SK-MEL-5 (cell line): ENCODE measurements around the gene RPS6KA2. TPM values are rescaled to one million over a fixed set of nuclear protein-coding genes. Genes with fewer than 3 reads are reported as not detected.
A peak's percentile ranks its signal among the peaks of the same experiment; 100 is the strongest.
"Not testable (repeated sequence)": the region's sequence is repeated elsewhere in the genome, so short reads cannot be mapped to it uniquely, and the experiment has no call there.

Source experiments
- DNase-seq: peaks from one replicate; pipeline ENCODE4 v3.0.0-alpha.2; 2016; ENCODE audit warnings: low read depth, low spot score
- in situ Hi-C: cut with HindIII; loops from 2 replicates; pipeline ENCODE4 v1.10.0; 2016; ENCODE audit warnings: low sequenced_read_pairs, high pct_unique_total_duplicates, low pct_unique_long_range_greater_than_20kb
- total RNA-seq: library from RNA; depleted of rRNA; stranded (reverse); fragments of >200 nt; shearing (Covaris generic); gene quantifications from 2 replicates; pipeline ENCODE4 v1.2.3, GENCODE V29; 2014

The RPS6KA2 gene
- total RNA-seq, 1 experiment from 2014 or later = 2.1 TPM

DNA sequence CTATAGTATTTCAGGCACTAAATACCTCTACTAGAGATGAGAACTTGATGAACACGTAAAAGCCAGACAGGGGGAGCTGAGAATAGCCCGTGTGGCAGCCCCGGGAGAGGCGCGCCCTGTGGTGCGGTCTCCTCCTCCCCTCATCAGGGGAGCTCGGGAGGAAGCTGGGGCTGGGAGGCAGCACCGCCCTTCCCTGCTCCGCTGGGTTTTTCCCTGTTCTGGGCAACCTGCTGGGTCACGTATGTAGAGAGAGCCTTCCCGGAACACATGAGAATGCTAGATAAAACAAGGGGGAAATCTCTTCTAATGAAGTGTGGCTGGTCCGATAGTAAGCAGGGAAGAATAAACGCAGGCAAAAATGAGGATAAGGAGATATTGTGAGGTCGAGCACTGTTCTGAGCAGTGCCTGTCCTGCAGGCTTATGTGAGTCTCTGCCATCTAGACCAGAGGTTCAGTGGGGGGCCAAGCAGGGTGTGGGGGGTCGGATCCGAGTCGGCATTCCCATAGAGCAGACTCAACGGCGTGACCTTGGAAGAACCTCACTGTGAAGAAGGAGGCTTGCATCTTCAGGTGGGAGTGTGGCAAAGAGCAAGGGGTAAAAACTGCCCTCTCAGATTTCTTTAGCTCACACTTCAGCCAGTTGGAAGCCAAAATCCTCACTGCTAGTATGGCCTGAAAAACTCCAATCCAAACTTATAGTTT, 13.4 kb upstream of the RPS6KA2 start:
- no peak for DNase-seq
- in situ Hi-C loops = no loop called here

DNA sequence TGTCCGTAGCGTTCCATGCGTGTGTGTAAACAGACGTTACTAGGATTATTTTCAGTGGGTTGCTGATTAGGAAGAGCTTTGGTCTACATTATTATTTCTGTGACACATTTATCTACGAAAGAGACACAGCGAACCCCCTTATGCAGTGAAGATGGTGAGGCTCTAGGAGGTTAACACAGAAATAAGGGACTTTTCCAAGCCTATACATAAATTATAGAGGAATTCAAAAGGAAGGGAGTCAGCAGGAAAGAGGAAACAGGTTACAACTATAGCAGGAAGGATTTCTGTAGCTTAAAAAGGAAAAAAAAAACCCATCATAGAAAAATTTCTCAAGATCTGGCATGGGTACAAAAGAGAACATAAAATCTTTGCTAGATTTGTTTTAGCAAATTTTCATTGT, 12.9 kb upstream of the RPS6KA2 start:
- DNase-seq = no peak
- in situ Hi-C loops = no loop called here

DNA sequence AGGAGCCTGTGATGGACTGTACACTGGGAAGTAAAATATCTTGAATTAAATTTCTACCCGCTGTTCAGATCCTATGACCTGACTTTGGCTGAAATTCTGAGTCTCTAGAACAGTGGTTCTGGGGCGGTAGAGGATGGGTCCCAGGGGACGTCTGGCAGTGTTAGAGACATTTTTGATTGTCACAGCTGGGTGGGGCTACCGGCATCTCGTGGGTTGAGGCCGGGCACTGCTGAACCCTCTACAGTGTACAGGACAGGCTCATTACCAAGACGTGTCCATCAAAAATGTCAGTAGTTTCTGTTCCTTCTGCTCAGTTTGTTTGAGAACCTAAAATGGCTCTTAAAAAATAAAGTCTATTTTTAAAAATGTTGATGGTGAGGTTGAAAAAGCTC, 11.5 kb upstream of the RPS6KA2 start:
- in situ Hi-C loops = no loop called here
- DNase-seq = no peak

DNA sequence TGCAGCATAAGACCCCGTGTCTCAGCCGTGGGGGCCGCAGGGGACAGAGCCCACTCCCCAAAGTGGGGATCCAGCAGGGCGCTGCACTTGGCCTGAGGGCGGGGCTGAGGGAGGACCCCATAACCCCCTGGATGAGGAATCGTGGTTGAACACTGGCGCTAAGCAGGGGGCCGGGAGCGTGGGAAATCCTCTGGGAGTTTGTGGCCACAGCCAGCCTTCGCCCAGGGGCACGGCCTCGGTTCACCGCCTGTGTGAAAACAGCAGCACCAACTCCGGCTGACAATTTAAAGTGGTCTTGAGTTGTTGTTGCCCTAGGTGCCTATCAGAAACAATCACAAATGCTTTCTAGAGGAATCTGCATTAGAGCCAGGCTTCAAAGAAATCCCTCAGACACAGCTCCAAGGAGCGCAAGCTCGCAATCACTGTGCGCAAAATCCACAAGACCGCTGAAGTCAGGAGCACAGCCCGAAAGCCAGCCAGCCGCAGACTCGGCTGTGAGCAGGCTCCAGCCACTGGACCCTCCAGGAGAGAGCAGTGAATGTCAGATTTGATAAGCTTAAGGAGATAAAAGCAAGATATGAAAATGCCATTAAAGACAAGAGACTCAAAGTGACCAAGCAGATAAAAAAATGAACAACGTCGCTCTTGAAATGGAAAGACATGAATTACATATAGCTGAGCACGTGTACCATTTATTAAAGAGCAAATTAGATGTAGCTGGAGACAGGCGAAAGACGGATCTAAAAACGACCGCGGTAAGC, 10.9 kb upstream of the RPS6KA2 start:
- in situ Hi-C loops = no loop called here
- no peak for DNase-seq

DNA sequence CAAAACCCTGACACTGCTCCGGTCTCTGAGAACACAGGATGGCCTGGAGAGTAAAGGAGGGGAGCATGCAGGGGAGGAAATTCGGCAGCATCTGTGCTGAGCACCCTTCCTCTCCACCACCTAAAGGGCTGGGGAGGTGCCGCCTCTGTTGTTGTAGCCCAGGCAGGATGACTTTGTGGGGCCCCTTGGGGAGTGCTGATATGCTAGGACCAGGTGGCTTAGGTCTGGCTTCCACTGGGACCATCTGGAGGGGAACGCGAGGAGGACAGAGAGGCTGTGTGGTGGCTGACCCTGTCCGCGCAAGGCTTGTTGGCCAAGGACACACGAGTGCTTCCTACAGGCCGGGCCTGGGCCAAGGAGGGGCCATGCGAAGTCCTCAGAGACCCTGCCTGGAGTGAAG, 9.9 kb upstream of the RPS6KA2 start:
- DNase-seq = no peak
- in situ Hi-C loops = no loop called here

DNA sequence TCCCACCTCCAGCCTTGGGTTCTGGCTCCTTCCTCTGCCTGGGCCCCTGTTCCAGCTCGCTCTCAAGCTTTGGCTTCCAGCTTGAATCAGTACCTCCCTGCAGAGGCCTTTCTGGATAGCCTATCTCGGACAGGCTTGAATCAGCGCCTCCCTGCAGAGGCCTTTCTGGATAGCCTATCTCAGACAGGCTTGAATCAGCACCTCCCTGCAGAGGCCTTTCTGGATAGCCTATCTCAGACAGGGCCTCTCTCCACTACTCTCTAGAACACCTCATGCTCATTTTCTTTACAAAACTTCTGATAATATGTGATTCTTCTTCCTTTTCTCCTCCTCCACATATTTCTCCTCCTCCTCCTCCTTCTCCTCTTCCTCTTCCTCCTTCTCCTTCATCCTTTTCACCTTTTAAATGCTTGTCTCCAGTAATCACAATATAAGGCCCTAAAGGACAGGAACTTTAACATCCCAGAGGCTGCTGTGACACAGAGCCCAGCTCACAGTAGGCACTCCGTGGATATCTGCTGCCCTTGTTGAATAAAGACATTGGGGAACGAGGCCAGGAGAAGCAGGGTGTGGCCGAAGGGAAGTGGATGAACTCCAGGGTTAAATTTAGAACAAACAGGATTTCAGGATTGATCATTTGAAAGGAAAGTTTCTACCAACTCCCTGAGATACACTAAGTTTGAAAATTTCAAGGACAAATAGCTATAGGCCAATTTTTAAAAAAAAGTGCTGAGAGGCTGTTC, 9.3 kb upstream of the RPS6KA2 start:
- no peak for DNase-seq
- in situ Hi-C loops = no loop called here

DNA sequence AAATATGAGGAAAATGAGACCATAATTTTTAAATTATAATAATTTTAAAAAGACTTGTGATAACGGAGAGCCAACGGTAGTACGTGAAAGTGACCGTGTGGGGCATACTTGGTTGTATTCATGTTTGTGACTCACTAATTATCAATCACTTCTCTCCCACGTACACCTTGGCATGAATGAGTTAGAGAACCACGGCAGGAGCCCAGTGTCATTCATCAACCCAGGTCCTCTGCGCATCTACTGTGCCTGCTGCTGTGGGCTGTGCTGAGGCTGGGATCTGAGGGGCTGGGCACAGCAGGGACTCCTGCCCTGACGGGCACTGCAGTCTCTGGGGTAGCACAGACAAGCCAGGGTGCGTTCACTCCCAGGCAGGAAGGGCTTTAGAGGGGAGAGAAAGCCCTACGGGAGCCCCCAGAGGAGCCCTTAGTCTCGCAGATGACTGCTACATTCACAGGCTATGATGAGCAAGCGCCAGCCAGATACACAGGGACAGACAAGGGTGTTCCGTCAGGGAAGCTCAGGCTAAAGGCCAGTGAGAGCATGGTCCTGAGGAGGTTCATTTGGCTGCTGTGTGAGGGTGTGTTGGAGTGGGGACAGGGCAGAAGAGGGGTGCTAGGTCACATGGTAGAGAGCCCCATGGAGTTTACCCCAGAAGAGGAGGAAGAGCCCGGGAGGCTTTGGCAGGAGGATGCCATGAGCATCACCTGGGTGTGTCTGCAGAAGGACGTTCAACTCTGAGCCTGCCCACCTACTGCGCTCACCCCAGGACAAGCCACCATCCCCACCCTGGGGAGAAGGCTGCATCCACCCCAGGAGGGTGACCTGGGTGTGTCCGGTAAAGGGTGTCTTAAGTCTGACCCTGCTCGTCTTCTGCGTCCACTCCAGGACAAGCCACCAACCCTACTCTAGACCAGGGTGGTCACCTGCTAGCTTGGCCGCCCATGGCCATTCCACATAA, 8.2 kb upstream of the RPS6KA2 start:
- DNase-seq = no peak
- in situ Hi-C loops = no loop called here

DNA sequence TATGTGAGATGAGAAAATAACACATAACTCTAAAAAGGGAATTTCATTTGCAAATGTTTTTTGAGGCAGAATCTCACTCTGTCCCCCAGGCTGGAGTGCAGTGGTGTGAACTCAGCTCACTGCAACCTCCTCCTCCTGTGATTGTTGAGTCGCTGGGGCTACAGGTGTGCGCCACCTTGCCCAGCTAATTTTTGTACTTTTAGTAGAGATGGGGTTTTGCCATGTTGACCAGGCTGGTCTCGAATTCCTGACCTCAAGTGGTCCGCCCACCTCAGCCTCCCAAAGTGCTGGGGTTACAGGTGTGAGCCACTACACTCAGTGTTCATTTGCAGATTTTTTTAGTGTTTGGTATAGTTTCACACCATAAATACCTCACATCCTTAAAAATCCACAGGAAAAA, 7.5 kb upstream of the RPS6KA2 start:
- in situ Hi-C loops = not testable (repeated sequence)

DNA sequence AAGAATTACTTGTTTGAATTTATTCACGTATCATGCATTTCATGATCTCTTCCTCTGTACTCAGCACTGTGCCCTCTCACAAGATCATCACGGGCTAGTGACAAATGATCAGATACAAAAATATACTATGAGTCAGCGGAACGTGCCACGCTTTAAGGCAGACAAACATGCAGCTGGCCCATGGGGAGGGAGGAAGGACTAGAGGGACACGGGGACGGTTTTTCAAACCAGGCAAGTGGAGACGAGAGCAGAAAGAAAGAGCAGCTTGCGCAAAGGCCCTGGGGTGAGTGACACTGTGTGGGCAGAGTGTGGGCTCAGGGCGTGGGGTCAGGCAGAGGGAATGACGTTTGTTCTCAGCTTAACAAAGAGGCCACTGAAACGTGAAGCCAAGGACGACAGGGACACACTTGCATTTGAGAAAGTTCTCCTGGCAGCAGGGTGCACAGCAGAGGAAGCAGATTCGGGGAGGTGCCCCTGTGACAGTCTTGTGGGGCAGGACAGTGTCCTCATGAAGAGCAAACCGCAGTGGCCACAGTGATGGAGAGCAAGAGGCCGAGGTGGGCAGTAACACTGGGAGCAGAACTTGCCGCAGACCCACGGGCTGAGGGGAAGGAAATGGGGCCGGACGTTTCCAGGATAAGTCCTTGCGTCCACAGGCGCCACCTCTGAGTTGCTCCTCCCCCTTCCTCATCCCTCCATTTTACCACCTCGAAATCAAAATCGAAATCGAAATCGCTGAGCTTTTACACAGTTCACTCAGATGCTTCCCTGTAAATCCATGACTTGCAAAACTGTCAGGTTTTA, 6.9 kb upstream of the RPS6KA2 start:
- peak; percentile 17 for DNase-seq

More for the DNA sequence above, 7.5 kb upstream of the RPS6KA2 start:
- not testable (repeated sequence) for DNase-seq

DNA sequence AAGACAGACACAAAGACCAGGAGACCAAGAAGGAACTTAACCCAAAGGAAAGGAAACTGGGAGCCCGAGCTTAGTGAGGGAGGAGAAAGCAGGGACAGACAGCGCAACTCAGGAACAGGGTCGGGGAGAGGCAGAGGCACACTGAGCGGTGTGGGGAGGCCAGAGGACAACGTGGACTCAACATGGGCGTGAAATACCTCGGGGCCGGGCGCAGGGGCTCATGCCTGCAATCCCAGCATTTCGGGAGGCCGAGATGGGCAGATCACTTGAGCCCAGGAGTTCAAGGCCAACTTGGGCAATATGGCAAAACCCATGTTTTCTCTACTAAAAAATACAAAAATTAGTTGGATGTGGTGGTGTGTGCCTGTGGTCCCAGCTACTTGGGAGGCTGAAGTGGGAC, 5.7 kb upstream of the RPS6KA2 start:
- in situ Hi-C loops = no loop called here
- DNase-seq = no peak

More for the DNA sequence above, 6.9 kb upstream of the RPS6KA2 start:
- in situ Hi-C loops = no loop called here

DNA sequence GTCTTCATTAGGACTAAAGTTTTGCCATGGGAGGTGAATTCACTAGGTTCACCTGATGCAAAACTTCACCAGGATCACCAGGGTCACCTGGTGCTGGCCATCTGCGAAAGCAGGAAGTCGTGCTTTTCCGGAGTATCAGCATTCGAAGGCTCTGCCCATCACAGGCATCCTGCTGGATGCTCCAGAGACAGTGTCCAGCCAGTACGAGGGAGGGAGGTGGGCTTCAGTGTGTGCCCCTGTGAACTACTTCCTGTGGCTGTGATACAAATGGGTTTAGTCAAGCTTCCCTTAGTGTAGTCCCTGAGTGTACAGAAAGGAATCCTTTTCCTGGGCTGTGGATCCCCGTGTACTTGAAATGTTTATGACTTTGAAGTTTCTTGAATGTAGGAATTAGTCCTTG, 3.4 kb upstream of the RPS6KA2 start:
- in situ Hi-C loops = no loop called here
- no peak for DNase-seq

DNA sequence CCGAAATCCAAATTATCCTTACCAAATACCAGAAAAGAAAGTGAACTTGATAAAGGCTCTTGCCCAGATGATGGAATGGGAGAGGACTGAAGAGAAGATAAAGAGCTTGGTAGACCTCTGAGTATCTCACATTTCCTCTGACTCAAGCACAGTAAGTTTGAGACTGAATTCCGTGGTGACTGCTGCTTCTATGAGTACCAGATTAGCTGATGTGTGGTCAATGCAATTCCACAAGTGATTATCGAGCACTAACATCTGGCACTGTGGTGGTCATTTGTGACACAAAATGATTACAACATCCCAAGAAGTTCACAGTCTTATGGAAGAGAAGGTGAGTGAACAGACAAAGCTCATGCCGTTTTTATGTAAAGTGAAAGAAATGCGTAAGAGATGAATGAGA, 2.6 kb upstream of the RPS6KA2 start:
- in situ Hi-C loops = no loop called here
- DNase-seq = no peak

DNA sequence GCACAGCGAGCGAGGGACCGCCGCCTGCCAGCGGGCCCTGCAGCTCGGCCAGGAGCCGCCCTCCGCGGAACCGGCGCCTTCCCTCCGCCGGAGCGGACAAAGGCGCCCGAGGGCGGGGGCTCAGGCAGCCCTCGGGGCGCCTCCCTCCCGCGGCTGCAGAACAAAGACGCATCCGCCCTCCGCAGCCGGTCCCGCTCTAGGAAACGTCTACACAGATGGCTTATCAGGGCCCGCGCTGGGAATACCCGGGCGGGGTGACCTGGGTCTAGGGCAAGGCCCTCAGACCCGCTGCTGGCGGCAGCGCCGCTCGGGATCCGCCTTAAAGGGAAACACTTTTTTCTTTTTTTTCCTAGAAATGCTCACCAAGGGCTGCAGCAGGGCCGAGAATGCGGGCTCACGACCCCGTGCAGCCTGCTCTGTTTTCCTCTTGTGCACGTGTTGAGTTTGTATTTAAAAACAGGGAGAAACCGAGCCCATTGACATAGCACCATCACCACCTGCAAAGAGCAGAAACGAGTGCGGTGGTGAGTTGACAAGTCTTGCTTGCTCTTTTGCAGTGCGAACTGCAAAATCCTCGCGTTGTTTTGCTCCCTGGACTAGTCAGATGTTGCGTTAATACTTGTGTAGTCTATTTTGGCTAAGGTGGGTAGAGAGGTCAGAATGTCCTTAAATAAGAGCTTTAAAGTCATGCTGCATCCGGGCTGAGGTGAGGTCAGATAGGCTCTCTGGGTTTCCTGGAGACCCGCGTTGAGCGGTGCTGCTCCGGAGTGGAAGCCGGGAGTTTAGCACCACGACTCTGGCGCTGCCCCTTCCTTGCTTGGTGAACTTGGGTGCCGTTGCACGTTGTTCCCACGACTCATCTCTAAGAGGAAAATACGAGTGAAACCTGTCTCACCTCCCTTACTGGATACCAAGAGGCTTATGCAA, 1.1 kb upstream of the RPS6KA2 start:
- peak; percentile 7 for DNase-seq
- in situ Hi-C loops = no loop called here

DNA sequence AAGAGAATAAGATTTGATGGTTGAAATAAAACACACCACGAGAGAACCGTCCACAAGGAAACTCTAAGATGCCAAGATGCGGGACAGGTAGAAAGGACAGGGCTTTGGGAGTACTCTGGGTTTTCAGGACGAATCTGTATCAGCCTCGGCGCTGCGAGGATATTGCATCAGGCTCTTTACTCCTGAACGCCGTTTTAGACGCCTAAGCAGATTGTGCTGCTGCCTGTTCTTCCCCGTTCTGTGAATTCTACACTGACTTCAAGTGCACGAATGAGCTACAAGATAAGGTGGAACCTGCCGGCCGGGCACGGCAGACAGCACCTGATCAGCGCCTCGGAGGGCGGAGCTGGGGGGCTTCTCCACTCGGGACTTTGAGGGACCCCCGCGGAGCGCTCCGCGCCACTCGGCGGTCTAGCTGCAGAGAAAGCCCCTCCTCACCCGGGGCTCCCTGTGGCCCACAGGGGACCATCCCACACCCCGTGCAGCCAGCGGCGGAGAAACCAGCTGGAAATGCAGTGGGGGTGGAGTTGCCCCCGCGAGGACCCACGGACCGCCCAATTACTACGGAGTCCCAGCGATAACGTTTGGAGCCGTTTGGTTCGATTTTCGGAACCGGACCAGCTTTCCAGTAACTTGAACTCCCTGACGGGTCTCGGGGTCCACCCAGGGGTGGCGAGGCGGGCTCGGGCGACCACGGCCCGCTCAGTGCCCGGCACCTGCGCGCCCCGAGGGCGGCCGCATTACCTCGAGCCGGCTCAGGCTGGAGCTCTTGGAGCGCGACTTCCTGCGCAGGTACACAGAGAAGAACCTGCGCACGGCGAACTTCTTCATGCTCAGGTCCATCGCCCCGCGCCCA, 646 bp downstream of the RPS6KA2 start:
- in situ Hi-C loops = no loop called here
- no peak for DNase-seq

DNA sequence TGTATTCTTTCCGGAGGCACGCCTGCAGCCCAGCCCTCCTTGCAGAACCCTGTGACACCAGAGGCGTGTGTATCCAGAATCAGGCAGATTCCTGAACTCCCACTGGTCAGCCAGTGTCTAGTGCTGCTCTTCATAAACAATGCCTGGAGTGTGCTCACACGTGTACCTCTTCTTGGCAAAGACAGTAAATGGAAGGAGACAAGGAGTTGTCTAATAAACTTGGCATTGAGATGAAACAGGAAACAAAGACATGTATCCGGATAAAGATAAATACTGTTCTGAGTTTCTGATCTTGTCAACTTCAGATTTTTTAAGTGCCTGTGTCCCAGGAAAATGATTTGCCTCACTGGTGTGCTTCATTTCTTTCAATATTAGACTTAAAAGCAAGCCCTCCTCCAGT, 1.7 kb downstream of the RPS6KA2 start:
- in situ Hi-C loops = no loop called here
- DNase-seq = peak; percentile 10
